GM12865 (cell line): ENCODE results near the gene ZNF682.
A peak's percentile ranks its signal among the peaks of the same experiment; 100 is the strongest.
"Not testable (repeated sequence)": the region's sequence is repeated elsewhere in the genome, so short reads cannot be mapped to it uniquely, and the experiment has no call there.

Experiments used
- DNase-seq: peaks from one replicate; pipeline ENCODE4 v3.0.0; 2010; ENCODE audit warnings: low read depth
- H3K4me3 ChIP-seq: 2 replicates; pipeline ENCODE4 v1.5.1; 2011; ENCODE audit warnings: mild to moderate bottlenecking, low read depth, low read length, control low read depth
- TF ChIP-seq, protein P1 (sequence below): IDR thresholded peaks from 2 replicates; pipeline ENCODE4 v1.5.1; 2011; ENCODE audit warnings: low read length, control low read depth, low read depth, inconsistent platforms; ENCODE audit not compliant: insufficient read depth; ENCODE audit errors: missing control alignments

ZNF682 gene

DNA sequence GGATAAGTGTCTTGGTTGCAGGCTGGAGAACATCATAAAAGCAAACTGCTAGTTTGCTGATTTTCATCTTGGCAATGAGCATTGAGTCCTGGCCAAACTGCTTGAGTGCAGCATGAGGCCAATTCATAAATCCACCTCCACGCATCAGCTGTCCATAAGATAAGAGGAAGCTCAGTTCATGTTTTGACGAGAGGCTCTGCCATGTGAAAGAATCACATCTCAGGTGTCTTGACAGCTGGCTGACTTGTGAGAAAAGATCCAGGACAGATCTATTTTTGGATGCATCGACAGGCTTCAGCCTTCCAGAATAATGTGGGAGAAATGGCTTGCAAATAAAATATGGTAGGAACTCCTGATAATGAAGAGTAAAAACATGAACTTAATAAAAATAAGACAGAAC is 5.4 kb upstream of the ZNF682 start:
- H3K4me3 ChIP-seq = no peak overlapping the region
- TF ChIP-seq, protein P1, sequence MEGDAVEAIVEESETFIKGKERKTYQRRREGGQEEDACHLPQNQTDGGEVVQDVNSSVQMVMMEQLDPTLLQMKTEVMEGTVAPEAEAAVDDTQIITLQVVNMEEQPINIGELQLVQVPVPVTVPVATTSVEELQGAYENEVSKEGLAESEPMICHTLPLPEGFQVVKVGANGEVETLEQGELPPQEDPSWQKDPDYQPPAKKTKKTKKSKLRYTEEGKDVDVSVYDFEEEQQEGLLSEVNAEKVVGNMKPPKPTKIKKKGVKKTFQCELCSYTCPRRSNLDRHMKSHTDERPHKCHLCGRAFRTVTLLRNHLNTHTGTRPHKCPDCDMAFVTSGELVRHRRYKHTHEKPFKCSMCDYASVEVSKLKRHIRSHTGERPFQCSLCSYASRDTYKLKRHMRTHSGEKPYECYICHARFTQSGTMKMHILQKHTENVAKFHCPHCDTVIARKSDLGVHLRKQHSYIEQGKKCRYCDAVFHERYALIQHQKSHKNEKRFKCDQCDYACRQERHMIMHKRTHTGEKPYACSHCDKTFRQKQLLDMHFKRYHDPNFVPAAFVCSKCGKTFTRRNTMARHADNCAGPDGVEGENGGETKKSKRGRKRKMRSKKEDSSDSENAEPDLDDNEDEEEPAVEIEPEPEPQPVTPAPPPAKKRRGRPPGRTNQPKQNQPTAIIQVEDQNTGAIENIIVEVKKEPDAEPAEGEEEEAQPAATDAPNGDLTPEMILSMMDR = no peak
- no peak for DNase-seq

DNA sequence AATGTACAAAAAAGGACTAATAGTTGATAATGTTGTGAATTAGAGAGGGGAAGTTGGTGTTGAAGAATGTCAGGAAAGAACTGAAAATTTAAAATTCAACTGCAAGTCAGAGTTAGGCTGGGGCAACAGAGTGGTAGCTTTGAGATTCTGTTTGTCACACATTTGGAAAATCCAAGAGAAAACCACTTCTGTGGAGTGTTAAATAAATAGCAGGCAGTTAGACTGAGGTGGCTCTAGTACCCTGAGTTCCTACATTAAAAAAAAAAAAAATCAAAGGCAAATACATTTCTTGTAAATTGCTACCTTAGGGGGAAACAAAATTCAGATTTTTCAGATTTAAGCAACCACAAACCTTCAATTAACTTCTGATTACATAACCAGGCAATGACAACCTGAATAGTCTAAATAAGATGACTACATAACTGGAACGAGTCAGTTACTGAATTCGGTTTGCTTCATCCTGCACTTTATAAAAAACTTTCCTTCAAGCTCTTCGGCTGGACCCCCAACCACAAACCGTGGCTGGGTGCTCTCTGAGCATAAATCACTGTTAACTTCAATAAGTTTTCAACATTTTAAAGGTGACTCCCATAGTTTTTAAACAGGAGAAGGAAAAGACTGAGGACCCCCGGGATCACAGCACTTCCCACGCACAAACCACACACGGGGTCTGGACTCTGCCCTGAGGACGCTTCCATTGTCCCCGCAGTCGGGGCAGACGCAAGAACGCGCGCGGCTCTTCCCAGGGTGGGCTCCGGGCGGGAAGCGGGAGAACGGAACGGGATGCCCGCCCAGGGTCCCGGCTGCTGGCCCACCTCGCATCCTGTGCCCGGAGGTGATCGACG is 725 bp downstream of the ZNF682 start:
- no peak for DNase-seq

DNA sequence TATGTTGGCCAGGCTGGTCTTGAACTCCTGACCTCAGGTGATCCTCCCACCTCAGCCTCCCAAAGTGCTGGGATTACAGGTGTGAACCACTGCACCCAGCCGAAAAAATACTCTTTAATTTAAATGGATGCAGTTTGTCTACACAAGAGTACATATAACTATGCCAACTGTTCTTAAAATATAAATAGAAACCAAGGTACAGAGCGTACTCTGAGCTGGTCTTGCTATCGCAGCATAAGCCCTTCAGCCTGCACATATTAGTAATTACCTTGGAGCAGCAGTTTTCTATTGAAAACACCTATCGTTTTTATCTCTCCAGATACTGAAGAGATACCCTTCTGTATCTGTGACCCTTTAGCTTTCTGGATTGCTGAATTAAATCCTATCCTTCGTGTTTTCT is 3.4 kb downstream of the ZNF682 start:
- H3K4me3 ChIP-seq = no peak overlapping the region
- no peak for DNase-seq
- TF ChIP-seq, protein P1 = no peak

More for the DNA sequence above, 725 bp downstream of the ZNF682 start:
- TF ChIP-seq, protein P1 = no peak
- peak overlapping the region; percentile 36 for H3K4me3 ChIP-seq

DNA sequence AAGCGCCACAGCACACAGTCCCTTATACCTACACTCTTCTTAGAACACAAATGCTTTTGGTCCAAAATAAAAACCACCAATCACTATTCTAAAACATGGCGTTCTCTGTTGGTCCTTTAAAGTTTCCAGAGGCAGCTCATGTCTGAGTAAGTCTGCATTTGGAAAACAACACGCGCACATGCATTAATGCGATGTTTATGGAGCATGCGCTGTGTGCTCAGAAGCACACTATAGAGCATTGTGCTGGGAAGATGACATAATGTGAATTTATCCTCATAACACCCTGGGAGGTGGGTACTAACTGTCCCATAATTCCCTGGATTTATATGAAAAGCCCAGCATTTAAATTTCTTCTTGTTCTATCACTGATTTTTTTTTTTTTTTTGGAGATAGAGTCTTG is 10.7 kb downstream of the ZNF682 start:
- TF ChIP-seq, protein P1 = no peak
- no peak for DNase-seq
- no peak overlapping the region for H3K4me3 ChIP-seq

DNA sequence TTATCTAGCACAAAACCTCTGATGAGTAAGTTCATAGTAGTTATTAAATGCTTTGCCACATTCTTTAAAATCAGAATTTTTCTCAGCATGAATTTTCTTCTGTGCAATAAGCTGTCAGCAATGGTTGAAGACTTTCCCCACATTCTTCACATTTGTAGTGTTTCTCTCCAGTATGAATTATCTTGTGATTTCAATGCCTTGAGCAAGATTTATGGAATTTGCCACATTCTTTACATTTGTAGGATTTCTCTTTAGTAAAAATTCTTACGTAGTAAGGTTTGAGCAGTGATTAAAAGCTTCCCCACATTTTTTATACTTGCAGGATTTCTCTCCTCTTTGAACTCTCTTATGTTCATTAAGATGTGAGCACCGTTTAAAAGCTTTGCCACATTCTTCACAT is 33.6 kb downstream of the ZNF682 start:
- no peak for DNase-seq
- TF ChIP-seq, protein P1 = no peak
- H3K4me3 ChIP-seq = no peak overlapping the region

DNA sequence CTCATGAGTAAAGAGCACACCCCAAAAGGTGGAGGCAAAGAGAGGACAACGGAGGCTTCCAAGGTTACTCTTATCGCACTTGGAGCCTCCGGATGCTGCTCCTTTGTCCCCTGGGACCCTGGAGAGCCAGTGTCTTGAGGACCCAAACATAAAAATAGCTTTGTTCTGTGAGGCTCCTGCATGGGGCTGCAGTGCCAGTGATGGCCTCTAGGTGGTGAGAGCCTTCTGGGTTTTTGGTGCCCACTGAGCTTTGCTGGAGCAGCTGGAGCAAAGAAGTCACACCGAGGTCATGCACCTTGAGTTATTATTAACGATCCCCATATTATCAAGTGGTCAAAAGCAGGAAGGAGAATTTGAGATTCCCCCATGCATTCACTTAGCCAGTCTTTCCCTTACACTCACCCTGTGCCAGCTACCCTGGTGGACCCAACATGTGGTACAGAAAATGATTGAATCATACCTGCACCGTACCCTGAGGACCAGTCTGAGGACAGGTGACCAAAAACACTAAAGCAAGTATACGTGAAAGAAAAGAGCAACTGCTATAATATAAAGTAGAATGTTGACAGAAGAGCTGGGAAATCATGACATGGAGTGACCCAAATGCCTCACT is 41.5 kb downstream of the ZNF682 start:
- DNase-seq = peak; percentile 2
- TF ChIP-seq, protein P1 = peak; percentile 32
- H3K4me3 ChIP-seq = no peak overlapping the region

DNA sequence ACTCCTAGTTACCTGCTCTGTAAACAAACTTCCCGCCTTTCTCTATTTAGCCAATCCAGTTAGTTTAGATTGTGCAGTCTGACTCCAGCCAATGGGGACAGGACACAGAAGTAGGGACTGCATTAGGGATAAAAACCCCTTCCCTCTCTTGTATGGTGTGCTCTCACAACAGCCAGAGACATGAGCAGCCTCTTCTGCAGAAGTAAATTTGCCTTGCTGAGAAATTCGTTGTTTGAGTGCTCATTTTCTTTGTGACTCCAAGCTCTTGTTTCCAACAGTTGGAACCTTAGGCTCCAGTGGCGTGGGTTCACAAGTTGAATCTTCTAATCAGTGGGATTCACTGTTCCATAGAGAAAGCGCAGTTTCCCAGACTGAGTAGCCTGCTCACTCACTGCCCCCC is 72.4 kb downstream of the ZNF682 start:
- TF ChIP-seq, protein P1 = no peak
- DNase-seq = no peak
- H3K4me3 ChIP-seq = no peak overlapping the region

DNA sequence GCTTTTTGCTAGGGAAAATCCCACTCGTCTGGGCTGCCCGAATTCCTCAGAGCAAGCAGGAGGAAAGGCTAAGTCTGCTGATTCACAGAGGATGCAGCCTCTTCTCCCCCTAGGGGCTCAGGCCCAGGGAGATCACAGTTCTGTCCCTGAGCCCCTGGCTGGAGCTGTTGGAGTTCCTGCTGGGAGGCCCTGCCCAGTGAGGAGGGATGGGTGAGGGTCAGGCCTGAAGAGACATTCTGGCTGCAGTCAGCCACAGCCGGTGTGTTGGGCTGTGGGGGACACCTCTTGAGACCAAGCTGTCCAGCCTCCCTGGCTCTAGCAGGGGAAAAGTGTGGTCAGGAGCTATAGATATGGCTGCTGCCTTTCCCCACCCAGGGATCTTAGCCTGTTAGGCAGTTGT is 73.2 kb downstream of the ZNF682 start:
- DNase-seq, H3K4me3 ChIP-seq: not testable (repeated sequence)
